GM21381 (cell line): ENCODE measurements around the gene ITGB4.

Source experiments
- ATAC-seq: cut with Tn5 transposase; IDR thresholded peaks from one replicate; pipeline ENCODE4 v1.9.1; 2021; ENCODE audit warnings: mild to moderate bottlenecking, moderate library complexity; ENCODE audit not compliant: unreplicated experiment

Gene ITGB4

DNA sequence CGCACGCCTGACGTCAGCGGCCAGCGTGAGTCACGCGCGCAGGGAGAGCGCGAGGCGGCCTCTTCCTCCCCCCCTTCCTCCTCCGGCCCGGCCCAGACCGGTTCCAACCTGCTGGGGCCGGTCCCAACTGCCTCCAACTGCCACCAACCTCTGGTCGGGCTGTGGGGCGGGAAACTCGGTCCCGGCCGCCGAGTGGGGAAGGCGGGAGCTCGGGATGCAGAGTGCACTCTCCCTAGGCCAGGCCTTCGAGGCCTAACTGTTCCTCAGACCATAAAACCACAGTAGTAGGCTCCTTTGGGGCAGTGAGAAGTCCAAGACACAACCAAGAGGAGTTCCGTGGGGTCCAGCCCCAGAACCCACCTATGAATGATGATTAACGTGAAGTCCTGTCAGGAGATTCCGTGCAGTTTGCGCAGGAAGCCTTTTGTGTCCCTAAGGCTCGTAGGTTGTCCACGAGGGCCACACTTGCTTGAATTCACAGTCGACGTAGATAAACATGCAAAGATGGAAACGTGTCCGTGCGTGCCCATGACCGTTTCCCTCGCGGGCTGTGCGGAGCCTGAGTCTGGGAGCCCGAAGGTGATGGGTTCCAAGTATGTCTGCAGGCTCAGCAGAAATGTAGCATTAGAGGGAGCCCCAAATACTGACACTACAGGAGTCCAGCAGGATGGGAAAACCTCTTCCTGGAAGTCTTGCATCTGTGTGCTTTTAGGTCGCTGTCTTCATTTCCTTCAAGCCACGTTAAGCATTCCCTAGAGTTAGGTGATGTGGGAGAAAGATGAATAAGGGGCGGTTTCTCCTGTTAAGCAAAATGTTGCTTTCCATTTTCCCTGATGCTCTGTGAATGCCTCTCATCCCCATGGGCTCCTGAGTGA, 64.0 kb downstream of the ITGB4 start:
- peak; percentile 53 for ATAC-seq

DNA sequence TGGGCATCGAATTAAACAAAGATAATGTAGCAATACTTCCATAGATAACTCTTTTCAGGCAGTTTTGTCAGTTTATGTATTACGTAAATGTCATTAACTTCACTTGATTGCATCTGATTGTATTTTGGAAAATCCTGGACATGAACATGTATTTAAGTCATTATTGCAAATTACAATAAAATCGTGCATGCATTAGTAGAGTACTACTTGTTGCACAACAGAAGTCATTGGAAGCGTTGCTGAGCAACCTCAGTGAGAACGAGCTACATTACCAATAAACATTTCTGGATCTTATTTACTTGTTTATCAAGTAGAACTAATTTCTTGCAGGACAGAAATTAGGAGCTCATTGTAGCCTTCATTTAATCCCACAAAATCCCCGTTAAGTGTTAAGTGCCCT, 70.0 kb downstream of the ITGB4 start:
- no peak for ATAC-seq

DNA sequence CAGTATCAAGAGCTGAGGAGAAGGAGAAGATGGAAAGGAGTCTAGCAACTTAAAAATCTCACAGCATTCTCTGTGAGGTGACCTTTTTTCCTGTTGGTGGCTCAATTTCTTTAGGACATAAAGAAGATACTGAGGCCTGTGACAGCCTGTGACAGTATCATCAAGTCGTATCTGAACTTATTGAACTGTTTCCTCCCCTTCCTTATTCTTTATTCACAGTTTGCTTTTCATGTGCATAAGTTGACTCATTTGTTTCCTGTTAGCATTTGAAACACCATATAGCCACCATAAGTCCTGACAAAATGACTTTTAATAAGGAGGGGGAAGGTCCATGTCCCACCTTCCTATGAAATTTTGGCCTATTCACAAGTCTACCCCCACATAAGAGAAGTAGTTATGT, 72.2 kb downstream of the ITGB4 start:
- no peak for ATAC-seq

DNA sequence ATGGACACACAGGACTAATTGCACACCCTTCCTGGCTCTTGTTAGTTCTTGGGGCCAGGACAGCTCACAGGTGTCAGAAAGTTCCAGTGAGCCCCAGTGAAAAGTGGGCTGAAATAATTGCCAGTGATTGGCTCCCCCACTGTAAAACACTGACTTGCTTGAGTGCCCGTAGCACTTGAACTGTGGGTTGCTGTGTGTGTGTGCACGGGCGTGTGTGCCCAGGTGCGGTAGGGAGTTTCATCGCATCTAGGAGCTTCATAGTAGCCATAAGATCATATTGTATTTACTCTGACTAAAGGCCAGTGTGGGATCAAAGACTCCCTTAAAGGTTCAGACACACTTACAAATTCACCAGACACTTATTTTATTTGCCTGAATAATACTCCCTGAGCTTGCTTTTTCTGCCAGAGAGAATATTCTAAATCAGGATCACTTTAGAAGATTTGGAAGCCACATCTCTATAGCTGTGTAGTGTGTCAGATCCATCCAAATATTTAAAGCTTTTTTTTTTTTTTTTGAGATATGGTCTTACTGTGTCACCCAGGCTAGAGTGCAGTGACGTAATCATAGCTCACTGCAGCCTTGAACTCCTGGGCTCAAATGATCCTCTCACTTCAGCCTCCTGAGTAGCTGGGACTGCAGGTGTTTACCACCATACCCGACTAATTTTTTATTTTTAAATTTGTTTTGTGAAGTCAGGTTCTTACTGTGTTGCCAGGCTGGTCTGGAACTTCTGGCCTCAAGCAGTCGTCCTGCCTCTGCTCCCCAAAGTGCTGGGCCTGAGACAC, 74.8 kb downstream of the ITGB4 start:
- ATAC-seq: no peak

DNA sequence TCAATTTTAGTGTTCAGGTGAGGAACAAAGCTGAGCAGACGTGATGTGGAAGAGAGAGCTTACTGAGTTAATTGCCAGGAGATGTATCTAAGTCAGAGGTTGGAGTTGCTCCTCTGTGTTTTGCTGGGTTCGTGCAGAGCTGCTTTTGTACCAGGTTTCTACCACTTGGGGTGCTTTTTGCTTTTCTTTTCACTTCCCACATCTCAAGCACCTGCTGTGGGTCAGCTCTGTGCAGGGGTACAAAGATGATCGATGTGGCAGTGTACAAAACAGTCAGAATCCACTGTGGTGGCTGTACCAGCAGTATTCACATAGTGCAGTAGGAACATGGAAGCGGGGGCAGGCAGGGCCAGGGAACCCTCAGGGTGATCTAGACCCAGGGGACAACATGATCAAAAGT, 78.1 kb downstream of the ITGB4 start:
- no peak for ATAC-seq

DNA sequence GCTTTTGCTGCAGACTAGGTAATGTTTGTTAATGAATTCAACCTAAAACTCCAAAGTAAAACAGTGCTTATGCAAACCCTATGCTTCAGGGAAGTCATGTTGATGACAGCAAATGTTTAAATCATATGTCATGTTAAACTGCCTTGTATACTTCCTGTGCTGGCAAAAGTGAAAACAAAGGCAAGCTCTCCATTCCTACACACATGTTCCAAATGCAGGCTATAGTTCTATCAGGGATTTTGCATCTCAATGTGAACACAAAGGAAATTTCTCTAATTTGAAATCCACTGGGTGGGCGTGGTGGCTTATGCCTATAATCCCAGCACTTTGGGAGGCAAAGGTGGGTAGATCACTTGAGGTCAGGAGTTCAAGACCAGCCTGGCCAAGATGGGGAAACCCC, 82.6 kb downstream of the ITGB4 start:
- no peak for ATAC-seq

DNA sequence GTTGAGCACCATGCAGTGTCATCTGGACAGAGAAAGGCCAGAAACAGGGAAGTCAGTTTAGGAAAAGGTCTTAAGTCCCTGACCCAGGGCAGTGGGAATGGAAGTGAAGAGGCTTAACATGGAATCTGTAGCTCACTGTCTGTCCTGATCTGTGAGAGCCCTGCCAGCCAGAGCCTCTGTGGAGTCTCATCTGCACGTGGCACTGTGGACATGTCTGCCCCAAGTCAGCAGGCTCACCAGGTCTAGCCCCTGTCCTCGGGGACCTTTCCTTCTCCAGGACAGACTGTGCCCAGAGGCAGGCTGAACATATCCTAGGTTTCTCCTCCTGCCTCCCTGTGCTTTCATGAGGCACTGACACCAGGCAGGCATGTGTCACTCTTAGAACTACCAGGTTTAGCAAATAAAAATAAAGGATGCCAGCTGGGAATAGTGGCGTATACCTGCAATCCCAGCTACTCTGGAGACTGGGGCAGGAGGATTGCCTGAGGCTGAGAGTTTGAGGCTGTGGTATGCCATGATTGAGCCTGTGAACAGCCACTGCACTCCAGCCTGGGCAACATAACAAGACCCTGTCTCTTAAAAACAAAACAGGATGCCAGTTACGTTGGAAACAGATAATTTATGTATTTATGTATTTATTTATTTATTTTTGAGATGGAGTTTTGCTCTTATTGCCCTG, 85.7 kb downstream of the ITGB4 start:
- ATAC-seq: no peak
